Osteoblast (primary cell): ENCODE data around the gene COMMD9. TPM values are rescaled to one million over a fixed set of nuclear protein-coding genes. Genes with fewer than 3 reads are reported as not detected.
A peak's percentile ranks its signal among the peaks of the same experiment; 100 is the strongest.

ENCODE experiments used
- DNase-seq: peaks from one replicate; pipeline ENCODE4 v3.0.0; 2011; ENCODE audit warnings: low spot score, mixed read lengths; ENCODE audit not compliant: insufficient read length; ENCODE audit errors: missing footprints
- H2AFZ ChIP-seq: 2 replicates; pipeline ENCODE4 v1.6.0; 2011; ENCODE audit warnings: mild to moderate bottlenecking, low read length
- H3K27ac ChIP-seq: 2 replicates; pipeline ENCODE4 v1.5.1; 2011; ENCODE audit warnings: mild to moderate bottlenecking, low read depth, low read length, moderate library complexity
- H3K27me3 ChIP-seq: 2 replicates; pipeline ENCODE4 v1.6.0; 2012; ENCODE audit warnings: mild to moderate bottlenecking, control low read depth, inconsistent platforms, low read length, moderate library complexity; ENCODE audit not compliant: insufficient read depth
- H3K36me3 ChIP-seq: 2 replicates; pipeline ENCODE4 v1.5.1; 2011; ENCODE audit warnings: mild to moderate bottlenecking, low read length, control low read depth, moderate library complexity; ENCODE audit not compliant: insufficient read depth
- H3K4me1 ChIP-seq: 2 replicates; pipeline ENCODE4 v1.5.1; 2011; ENCODE audit warnings: mild to moderate bottlenecking, low read length, control low read depth, moderate library complexity; ENCODE audit not compliant: insufficient read depth
- H3K4me2 ChIP-seq: 2 replicates; pipeline ENCODE4 v1.6.0; 2011; ENCODE audit warnings: mild to moderate bottlenecking, low read length; ENCODE audit not compliant: insufficient read depth
- H3K4me3 ChIP-seq: fragments of 200-600 bp; sonication (generic); 3 replicates; pipeline ENCODE4 v1.5.1; 2012; ENCODE audit warnings: mild to moderate bottlenecking, low read length, inconsistent platforms; ENCODE audit not compliant: insufficient read depth
- H3K79me2 ChIP-seq: 2 replicates; pipeline ENCODE4 v1.6.0; 2012; ENCODE audit warnings: mild to moderate bottlenecking, low read length, control low read depth, inconsistent platforms; ENCODE audit not compliant: insufficient read depth
- H3K9me3 ChIP-seq: 2 replicates; pipeline ENCODE4 v1.5.1; 2011; ENCODE audit warnings: low read depth, low read length, control low read depth
- H4K20me1 ChIP-seq: 2 replicates; pipeline ENCODE4 v1.6.0; 2012; ENCODE audit warnings: mild to moderate bottlenecking, low read length, control low read depth; ENCODE audit not compliant: insufficient read depth
- total RNA-seq: library from RNA; depleted of rRNA; stranded (reverse); fragments of >200 nt; gene quantifications from 2 replicates; pipeline ENCODE4 v1.2.3, GENCODE V29; 2012
- TF ChIP-seq, protein P1 (sequence below): IDR thresholded peaks from 2 replicates; pipeline ENCODE4 v1.5.1; 2011; ENCODE audit warnings: mild to moderate bottlenecking, low read depth, low read length, moderate library complexity; ENCODE audit errors: extremely low read depth

Gene COMMD9
- total RNA-seq, 1 donor = 52.5 TPM

GRCh38 chr11:36233204-36233603, 56.0 kb downstream of the COMMD9 start:
- Histone ChIP-seq H2AFZ (no peak overlapping the region), H3K79me2 (no peaks in the 10 kb centered on the region), H3K4me1 (peaks cover 28% of the 10 kb centered on the region), H3K27ac (no peak overlapping the region), H3K36me3 (no peaks in the 10 kb centered on the region), H3K4me3 (no peak overlapping the region), H4K20me1 (peaks cover 3% of the 10 kb centered on the region), H3K9me3 (no peaks in the 10 kb centered on the region), H3K27me3 (peaks cover 3% of the 10 kb centered on the region), H3K4me2 (no peak overlapping the region)
- no peak for DNase-seq
- TF ChIP-seq, protein P1, sequence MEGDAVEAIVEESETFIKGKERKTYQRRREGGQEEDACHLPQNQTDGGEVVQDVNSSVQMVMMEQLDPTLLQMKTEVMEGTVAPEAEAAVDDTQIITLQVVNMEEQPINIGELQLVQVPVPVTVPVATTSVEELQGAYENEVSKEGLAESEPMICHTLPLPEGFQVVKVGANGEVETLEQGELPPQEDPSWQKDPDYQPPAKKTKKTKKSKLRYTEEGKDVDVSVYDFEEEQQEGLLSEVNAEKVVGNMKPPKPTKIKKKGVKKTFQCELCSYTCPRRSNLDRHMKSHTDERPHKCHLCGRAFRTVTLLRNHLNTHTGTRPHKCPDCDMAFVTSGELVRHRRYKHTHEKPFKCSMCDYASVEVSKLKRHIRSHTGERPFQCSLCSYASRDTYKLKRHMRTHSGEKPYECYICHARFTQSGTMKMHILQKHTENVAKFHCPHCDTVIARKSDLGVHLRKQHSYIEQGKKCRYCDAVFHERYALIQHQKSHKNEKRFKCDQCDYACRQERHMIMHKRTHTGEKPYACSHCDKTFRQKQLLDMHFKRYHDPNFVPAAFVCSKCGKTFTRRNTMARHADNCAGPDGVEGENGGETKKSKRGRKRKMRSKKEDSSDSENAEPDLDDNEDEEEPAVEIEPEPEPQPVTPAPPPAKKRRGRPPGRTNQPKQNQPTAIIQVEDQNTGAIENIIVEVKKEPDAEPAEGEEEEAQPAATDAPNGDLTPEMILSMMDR = no peak

DNA sequence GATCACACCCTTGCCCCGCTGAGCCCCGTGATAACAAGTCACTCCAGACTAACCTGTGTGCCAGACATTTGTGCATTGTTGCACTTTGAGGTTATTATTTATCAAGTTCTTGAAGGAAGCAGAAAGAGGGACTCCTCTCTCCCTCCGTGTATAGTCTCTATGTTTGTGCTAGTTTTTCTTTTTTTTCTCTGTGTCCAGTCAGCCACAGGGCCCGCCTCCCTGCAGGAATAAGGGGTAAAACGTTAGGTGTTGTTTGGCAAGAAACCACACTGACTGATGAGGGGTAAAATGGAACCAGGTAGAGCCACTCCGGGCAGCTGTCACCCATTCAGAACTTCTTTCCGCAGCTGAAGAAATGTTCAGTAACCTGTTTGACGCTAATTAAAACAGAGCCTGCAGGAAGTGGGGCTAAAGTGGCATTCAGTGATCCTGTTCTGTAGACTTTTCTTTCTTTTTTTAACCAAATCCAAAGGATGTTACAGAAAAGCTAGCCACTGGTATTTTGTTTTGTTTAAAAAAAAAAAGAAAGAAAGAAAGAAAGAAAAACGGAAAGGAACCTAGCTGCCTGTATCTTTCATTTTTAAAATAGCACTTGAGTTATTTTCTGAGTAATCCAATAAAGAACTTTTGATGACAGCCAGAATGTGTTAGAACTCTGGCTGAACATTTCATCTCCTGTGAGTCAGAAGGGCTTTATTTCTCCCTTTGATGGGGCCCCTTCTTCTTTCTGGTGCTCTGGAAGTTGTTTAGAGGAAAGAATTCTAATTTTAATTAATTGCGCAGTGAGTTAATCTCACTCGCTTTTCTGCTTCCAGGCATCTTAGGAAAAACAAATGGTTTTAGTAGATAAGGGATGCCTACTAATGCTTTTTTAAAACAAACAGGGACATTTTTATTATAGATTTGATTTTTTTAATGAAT, 58.2 kb downstream of the COMMD9 start:
- TF ChIP-seq, protein P1 = no peak
- Histone ChIP-seq H3K27me3 (peaks cover 3% of the 10 kb centered on the region), H2AFZ (no peak overlapping the region), H3K9me3 (no peaks in the 10 kb centered on the region), H3K36me3 (no peaks in the 10 kb centered on the region), H3K4me1 (peaks cover 28% of the 10 kb centered on the region), H4K20me1 (peaks cover 3% of the 10 kb centered on the region), H3K4me2 (peak overlapping the region; percentile 67), H3K4me3 (peak overlapping the region; percentile 8), H3K79me2 (no peaks in the 10 kb centered on the region), H3K27ac (no peak overlapping the region)
- peak; percentile 90 for DNase-seq

DNA sequence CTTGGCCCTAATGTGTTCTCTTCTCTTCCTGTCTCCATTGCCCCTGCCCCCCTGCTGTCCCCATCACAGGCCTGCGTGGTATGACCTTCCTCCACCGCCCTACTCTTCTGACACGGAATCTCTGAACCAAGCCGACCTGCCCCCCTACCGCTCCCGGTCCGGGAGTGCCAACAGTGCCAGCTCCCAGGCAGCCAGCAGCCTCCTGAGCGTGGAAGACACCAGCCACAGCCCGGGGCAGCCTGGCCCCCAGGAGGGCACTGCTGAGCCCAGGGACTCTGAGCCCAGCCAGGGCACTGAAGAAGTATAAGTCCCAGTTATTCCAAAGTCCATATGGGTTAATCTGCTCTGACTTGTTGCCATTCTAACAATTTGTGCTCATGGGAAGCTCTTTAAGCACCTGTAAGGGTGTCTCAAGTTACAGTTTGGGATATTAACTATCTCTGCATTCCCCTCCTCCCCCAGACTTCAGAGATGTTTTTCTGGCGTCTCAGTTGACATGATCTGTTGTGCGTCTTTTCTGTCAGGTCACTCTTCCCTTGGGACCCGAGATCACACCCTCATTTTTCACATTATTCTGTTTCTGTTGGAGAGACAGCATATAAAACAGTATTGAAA, 60.0 kb downstream of the COMMD9 start:
- no peaks in the 10 kb centered on the region for H3K79me2 ChIP-seq
- H3K4me1 ChIP-seq = peaks cover 28% of the 10 kb centered on the region
- no peak overlapping the region for H3K27ac ChIP-seq
- no peaks in the 10 kb centered on the region for H3K27me3 ChIP-seq
- H3K4me3 ChIP-seq = no peak overlapping the region
- no peak for DNase-seq
- peaks cover 3% of the 10 kb centered on the region for H4K20me1 ChIP-seq
- no peaks in the 10 kb centered on the region for H3K9me3 ChIP-seq
- H2AFZ ChIP-seq = no peak overlapping the region
- no peaks in the 10 kb centered on the region for H3K36me3 ChIP-seq
- TF ChIP-seq, protein P1 = no peak
- H3K4me2 ChIP-seq = no peak overlapping the region

- Histone ChIP-seq H2AFZ (no peak overlapping the region), H3K79me2 (no peaks in the 10 kb centered on the region), H3K9me3 (no peaks in the 10 kb centered on the region), H3K4me2 (no peak overlapping the region), H3K36me3 (no peaks in the 10 kb centered on the region), H3K4me3 (no peak overlapping the region), H3K4me1 (peaks cover 28% of the 10 kb centered on the region), H3K27ac (no peak overlapping the region), H4K20me1 (peaks cover 3% of the 10 kb centered on the region), H3K27me3 (no peaks in the 10 kb centered on the region)
- no peak for DNase-seq
- TF ChIP-seq, protein P1 = no peak
These were observed 60.5 kb downstream of the COMMD9 start for GRCh38 chr11:36228689-36229088.
